ENCODE results near the gene GNA14. TPM values are rescaled to one million over a fixed set of nuclear protein-coding genes. Genes with fewer than 3 reads are reported as not detected.

The GNA14 gene
- total RNA-seq, 1 donor from 2014 or later = 0.32 TPM

DNA sequence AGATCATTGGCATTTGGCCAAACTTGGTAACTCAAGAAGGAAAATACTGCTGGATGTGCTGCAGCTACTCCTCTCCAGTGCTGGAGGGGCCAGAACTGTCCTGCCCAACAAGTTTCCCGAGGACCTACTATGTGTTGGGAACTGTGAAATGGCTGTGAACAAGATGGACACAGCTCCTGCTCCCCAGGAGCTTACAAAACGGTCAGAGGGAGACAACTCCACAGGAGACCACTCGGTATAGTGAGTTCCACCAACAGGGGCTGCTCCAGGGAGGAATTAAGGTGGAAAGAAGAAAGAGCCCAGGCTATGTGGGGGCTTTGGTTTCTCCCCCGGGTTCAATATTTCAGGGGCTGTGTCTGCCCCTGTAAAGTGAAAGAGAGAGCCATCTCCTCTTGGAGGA, 78.8 kb downstream of the GNA14 start:
- no peak overlapping the region for H3K4me3 Mint-ChIP-seq (ENCODE audit: unreplicated experiment)
- no peak overlapping the region for H3K27ac Mint-ChIP-seq (ENCODE audit: unreplicated experiment)
- no peak for TF ChIP-seq CTCF (IDR thresholded peaks at IDR 0.05; ENCODE audit: partially characterized antibody, unreplicated experiment)
- H3K4me1 Mint-ChIP-seq (ENCODE audit: low read depth, unreplicated experiment) = no peaks in the 10 kb centered on the region
- H3K27me3 Mint-ChIP-seq (ENCODE audit: unreplicated experiment) = no peaks in the 10 kb centered on the region
- H3K36me3 Mint-ChIP-seq (ENCODE audit: unreplicated experiment) = no peaks in the 10 kb centered on the region
- no peak for DNase-seq
- no peaks in the 10 kb centered on the region for H3K9me3 Mint-ChIP-seq (ENCODE audit: unreplicated experiment)

DNA sequence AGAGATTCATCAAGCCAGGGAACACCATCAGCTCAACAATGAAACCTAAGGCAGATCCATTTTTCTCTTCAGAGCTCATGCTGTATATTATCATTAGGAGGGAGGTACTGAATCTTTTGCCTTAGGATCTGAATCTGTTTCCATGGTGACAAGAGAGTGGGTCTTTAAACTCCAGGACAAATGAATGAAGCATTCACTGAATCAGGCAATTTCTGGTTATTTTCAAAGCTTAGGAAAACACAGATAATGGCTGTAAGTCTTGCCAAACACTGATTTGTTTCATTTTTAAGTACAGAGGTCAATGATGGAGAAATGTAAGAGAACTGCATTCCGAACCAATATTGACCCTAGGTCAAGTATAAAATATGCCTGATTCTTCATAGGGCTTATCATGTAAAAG, 84.9 kb downstream of the GNA14 start:
- Mint-ChIP-seq H3K27ac (ENCODE audit: unreplicated experiment) (no peak overlapping the region), H3K27me3 (ENCODE audit: unreplicated experiment) (no peaks in the 10 kb centered on the region), H3K9me3 (ENCODE audit: unreplicated experiment) (no peaks in the 10 kb centered on the region), H3K4me3 (ENCODE audit: unreplicated experiment) (no peak overlapping the region), H3K36me3 (ENCODE audit: unreplicated experiment) (no peaks in the 10 kb centered on the region), H3K4me1 (ENCODE audit: low read depth, unreplicated experiment) (no peaks in the 10 kb centered on the region)
- TF ChIP-seq CTCF (IDR thresholded peaks at IDR 0.05; ENCODE audit: partially characterized antibody, unreplicated experiment) = no peak
- DNase-seq = no peak

GRCh38 chr9:77562019-77562748, 85.9 kb downstream of the GNA14 start:
- H3K27me3 Mint-ChIP-seq (ENCODE audit: unreplicated experiment) = no peaks in the 10 kb centered on the region
- H3K36me3 Mint-ChIP-seq (ENCODE audit: unreplicated experiment) = no peaks in the 10 kb centered on the region
- no peak for DNase-seq
- no peak overlapping the region for H3K27ac Mint-ChIP-seq (ENCODE audit: unreplicated experiment)
- no peak overlapping the region for H3K4me3 Mint-ChIP-seq (ENCODE audit: unreplicated experiment)
- TF ChIP-seq CTCF (IDR thresholded peaks at IDR 0.05; ENCODE audit: partially characterized antibody, unreplicated experiment) = no peak
- no peaks in the 10 kb centered on the region for H3K9me3 Mint-ChIP-seq (ENCODE audit: unreplicated experiment)
- H3K4me1 Mint-ChIP-seq (ENCODE audit: low read depth, unreplicated experiment) = no peaks in the 10 kb centered on the region

GRCh38 chr9:77561331-77562018, 86.6 kb downstream of the GNA14 start:
- DNase-seq = no peak
- TF ChIP-seq CTCF (IDR thresholded peaks at IDR 0.05; ENCODE audit: partially characterized antibody, unreplicated experiment) = no peak
- H3K27ac Mint-ChIP-seq (ENCODE audit: unreplicated experiment) = no peak overlapping the region
- H3K27me3 Mint-ChIP-seq (ENCODE audit: unreplicated experiment) = no peaks in the 10 kb centered on the region
- H3K4me1 Mint-ChIP-seq (ENCODE audit: low read depth, unreplicated experiment) = no peaks in the 10 kb centered on the region
- no peaks in the 10 kb centered on the region for H3K9me3 Mint-ChIP-seq (ENCODE audit: unreplicated experiment)
- H3K36me3 Mint-ChIP-seq (ENCODE audit: unreplicated experiment) = no peaks in the 10 kb centered on the region
- no peak overlapping the region for H3K4me3 Mint-ChIP-seq (ENCODE audit: unreplicated experiment)

GRCh38 chr9:77556396-77556795, 91.7 kb downstream of the GNA14 start:
- no peaks in the 10 kb centered on the region for H3K36me3 Mint-ChIP-seq (ENCODE audit: unreplicated experiment)
- DNase-seq = no peak
- no peak overlapping the region for H3K4me3 Mint-ChIP-seq (ENCODE audit: unreplicated experiment)
- no peaks in the 10 kb centered on the region for H3K4me1 Mint-ChIP-seq (ENCODE audit: low read depth, unreplicated experiment)
- no peak overlapping the region for H3K27ac Mint-ChIP-seq (ENCODE audit: unreplicated experiment)
- no peak for TF ChIP-seq CTCF (IDR thresholded peaks at IDR 0.05; ENCODE audit: partially characterized antibody, unreplicated experiment)
- no peaks in the 10 kb centered on the region for H3K9me3 Mint-ChIP-seq (ENCODE audit: unreplicated experiment)
- no peaks in the 10 kb centered on the region for H3K27me3 Mint-ChIP-seq (ENCODE audit: unreplicated experiment)

Data from glutamatergic neuron (in vitro differentiated cells).